Smooth muscle cell (in vitro differentiated cells): ENCODE results near the gene HNRNPH2. TPM values are rescaled to one million over a fixed set of nuclear protein-coding genes. Genes with fewer than 3 reads are reported as not detected.

Source experiments
- DNase-seq: peaks from one replicate; lab custom pipeline; 2025; ENCODE audit not compliant: unreplicated experiment; lab: John Stamatoyannopoulos, UW
- H2AFZ ChIP-seq: fragments of 200-600 bp; sonication (generic); 2 replicates; pipeline ENCODE4 v1.6.0; 2016; ENCODE audit warnings: antibody characterized with exemption, low read depth, mild to moderate bottlenecking
- H3F3A ChIP-seq: fragments of 200-600 bp; sonication (generic); 2 replicates; pipeline ENCODE4 v1.6.0; 2017; ENCODE audit warnings: antibody characterized with exemption, low read depth
- H3K27ac ChIP-seq: fragments of 200-600 bp; sonication (generic); 2 replicates; pipeline ENCODE4 v1.5.1; 2016; ENCODE audit warnings: low read depth, mild to moderate bottlenecking
- H3K27me3 ChIP-seq: fragments of 200-600 bp; sonication (generic); 2 replicates; pipeline ENCODE4 v1.6.1; 2016; ENCODE audit warnings: low read depth, mild to moderate bottlenecking
- H3K36me3 ChIP-seq: fragments of 200-600 bp; sonication (generic); 2 replicates; pipeline ENCODE4 v1.5.1; 2016; ENCODE audit warnings: low read depth
- H3K4me1 ChIP-seq: fragments of 200-600 bp; sonication (generic); 2 replicates; pipeline ENCODE4 v1.5.1; 2016; ENCODE audit warnings: low read depth
- H3K4me2 ChIP-seq: fragments of 200-600 bp; sonication (generic); 2 replicates; pipeline ENCODE4 v1.6.0; 2016; ENCODE audit warnings: mild to moderate bottlenecking
- H3K4me3 ChIP-seq: fragments of 200-600 bp; sonication (generic); 2 replicates; pipeline ENCODE4 v1.5.1; 2016; ENCODE audit warnings: mild to moderate bottlenecking
- H3K79me2 ChIP-seq: fragments of 200-600 bp; sonication (generic); 2 replicates; pipeline ENCODE4 v1.6.0; 2016; ENCODE audit warnings: low read depth, mild to moderate bottlenecking
- H3K9ac ChIP-seq: fragments of 200-600 bp; sonication (generic); 2 replicates; pipeline ENCODE4 v1.6.0; 2016; ENCODE audit warnings: low read depth
- H3K9me3 ChIP-seq: fragments of 200-600 bp; sonication (generic); replicated peaks from 2 replicates; pipeline ENCODE4 v1.5.1; 2016; ENCODE audit warnings: low read depth
- H4K20me1 ChIP-seq: fragments of 200-600 bp; sonication (generic); 2 replicates; pipeline ENCODE4 v1.6.0; 2016; ENCODE audit warnings: low read depth
- WGBS: methylation state at CpG from one replicate; pipeline ENCODE4 v1.1.7; 2016; ENCODE audit warnings: low lambda C conversion rate; 5-methylcytosine and 5-hydroxymethylcytosine counted together
- polyA plus RNA-seq: library from polyadenylated mRNA; unstranded; fragments of >200 nt; fragmentation: Nextera tagmentation; extraction: Ambion mirVana; gene quantifications from 2 replicates; pipeline ENCODE4 v1.2.1, GENCODE V29; 2016
- total RNA-seq: library from RNA; depleted of rRNA; stranded (reverse); fragments of >200 nt; gene quantifications from 2 replicates; pipeline ENCODE4 v1.2.3, GENCODE V29; 2014
- TF ChIP-seq, protein P1 (sequence below): fragments of 200-600 bp; sonication (generic); IDR thresholded peaks from 2 replicates; pipeline ENCODE4 v1.5.1; 2017; ENCODE audit warnings: borderline replicate concordance, mild to moderate bottlenecking, antibody characterized with exemption; ENCODE audit not compliant: insufficient read depth, poor library complexity, severe bottlenecking

HNRNPH2 gene
- total and polyA plus RNA-seq, 2 experiments from 2014 or later: 56.4 to 79.9 TPM

- H3K9ac ChIP-seq: no peak overlapping the region
- H3K36me3 ChIP-seq: no peaks in the 10 kb centered on the region
- H2AFZ ChIP-seq: no peak overlapping the region
- no peak overlapping the region for H3K27ac ChIP-seq
- no peaks in the 10 kb centered on the region for H3K4me1 ChIP-seq
- no peak overlapping the region for H3K4me3 ChIP-seq
- H3F3A ChIP-seq: no peaks in the 10 kb centered on the region
- H3K27me3 ChIP-seq: no peaks in the 10 kb centered on the region
- no peaks in the 10 kb centered on the region for H3K79me2 ChIP-seq
- no peaks in the 10 kb centered on the region for H4K20me1 ChIP-seq
- 74% methylated on average over 6 of the region's 6 CpGs for WGBS
- TF ChIP-seq, protein P1, sequence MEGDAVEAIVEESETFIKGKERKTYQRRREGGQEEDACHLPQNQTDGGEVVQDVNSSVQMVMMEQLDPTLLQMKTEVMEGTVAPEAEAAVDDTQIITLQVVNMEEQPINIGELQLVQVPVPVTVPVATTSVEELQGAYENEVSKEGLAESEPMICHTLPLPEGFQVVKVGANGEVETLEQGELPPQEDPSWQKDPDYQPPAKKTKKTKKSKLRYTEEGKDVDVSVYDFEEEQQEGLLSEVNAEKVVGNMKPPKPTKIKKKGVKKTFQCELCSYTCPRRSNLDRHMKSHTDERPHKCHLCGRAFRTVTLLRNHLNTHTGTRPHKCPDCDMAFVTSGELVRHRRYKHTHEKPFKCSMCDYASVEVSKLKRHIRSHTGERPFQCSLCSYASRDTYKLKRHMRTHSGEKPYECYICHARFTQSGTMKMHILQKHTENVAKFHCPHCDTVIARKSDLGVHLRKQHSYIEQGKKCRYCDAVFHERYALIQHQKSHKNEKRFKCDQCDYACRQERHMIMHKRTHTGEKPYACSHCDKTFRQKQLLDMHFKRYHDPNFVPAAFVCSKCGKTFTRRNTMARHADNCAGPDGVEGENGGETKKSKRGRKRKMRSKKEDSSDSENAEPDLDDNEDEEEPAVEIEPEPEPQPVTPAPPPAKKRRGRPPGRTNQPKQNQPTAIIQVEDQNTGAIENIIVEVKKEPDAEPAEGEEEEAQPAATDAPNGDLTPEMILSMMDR: no peak
- no peak for DNase-seq
- H3K4me2 ChIP-seq: no peak overlapping the region
- H3K9me3 ChIP-seq: no peaks in the 10 kb centered on the region
These were observed 38.3 kb upstream of the HNRNPH2 start for GRCh38 chrX:101369687-101370086.

GRCh38 chrX:101370888-101371504 lies 37.0 kb upstream of the HNRNPH2 start:
- Histone ChIP-seq H3K27ac (no peak overlapping the region), H4K20me1 (no peaks in the 10 kb centered on the region), H3K36me3 (no peaks in the 10 kb centered on the region), H2AFZ (no peak overlapping the region), H3K9ac (no peak overlapping the region), H3K4me1 (no peaks in the 10 kb centered on the region), H3K79me2 (no peaks in the 10 kb centered on the region), H3K27me3 (no peaks in the 10 kb centered on the region), H3K9me3 (no peaks in the 10 kb centered on the region), H3F3A (no peaks in the 10 kb centered on the region), H3K4me3 (no peak overlapping the region), H3K4me2 (no peak overlapping the region)
- WGBS: 53% methylated on average over 3 of the region's 3 CpGs
- TF ChIP-seq, protein P1: no peak
- DNase-seq: no peak

DNA sequence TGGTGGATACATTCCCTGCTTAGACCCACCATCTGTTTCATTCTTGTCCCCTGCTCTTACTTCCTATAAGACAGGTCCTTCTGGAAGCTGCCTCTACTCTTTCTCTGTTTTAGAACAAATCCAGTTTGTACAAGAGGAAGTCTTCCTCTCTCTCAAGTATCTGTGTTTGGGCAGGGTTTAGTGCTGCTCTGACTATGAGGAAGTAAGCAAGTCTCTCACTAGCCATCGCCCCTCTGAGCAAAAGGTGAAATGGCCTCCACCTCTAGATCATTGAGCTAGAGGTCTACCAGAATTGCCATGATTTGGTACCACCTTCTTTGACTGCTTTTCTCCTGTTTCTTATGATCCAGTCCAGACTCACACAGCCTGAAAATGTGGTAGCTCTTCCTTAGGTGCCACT lies 30.5 kb upstream of the HNRNPH2 start:
- WGBS: 65% methylated on average over 1 of the region's 1 CpG
- H3F3A ChIP-seq: no peaks in the 10 kb centered on the region
- no peak overlapping the region for H3K4me3 ChIP-seq
- DNase-seq: no peak
- no peaks in the 10 kb centered on the region for H3K27me3 ChIP-seq
- H3K4me2 ChIP-seq: no peak overlapping the region
- H2AFZ ChIP-seq: no peak overlapping the region
- no peaks in the 10 kb centered on the region for H3K79me2 ChIP-seq
- H3K4me1 ChIP-seq: no peaks in the 10 kb centered on the region
- no peaks in the 10 kb centered on the region for H4K20me1 ChIP-seq
- no peak overlapping the region for H3K9ac ChIP-seq
- TF ChIP-seq, protein P1: no peak
- H3K9me3 ChIP-seq: no peaks in the 10 kb centered on the region
- H3K36me3 ChIP-seq: no peaks in the 10 kb centered on the region
- H3K27ac ChIP-seq: no peak overlapping the region

- no peak overlapping the region for H3K4me2 ChIP-seq
- no peak overlapping the region for H2AFZ ChIP-seq
- 70% methylated on average over 4 of the region's 4 CpGs for WGBS
- no peaks in the 10 kb centered on the region for H4K20me1 ChIP-seq
- no peak overlapping the region for H3K4me3 ChIP-seq
- H3K79me2 ChIP-seq: no peaks in the 10 kb centered on the region
- TF ChIP-seq, protein P1: no peak
- H3K9me3 ChIP-seq: no peaks in the 10 kb centered on the region
- no peaks in the 10 kb centered on the region for H3K36me3 ChIP-seq
- no peak overlapping the region for H3K9ac ChIP-seq
- H3K4me1 ChIP-seq: no peaks in the 10 kb centered on the region
- H3K27me3 ChIP-seq: no peaks in the 10 kb centered on the region
- no peak overlapping the region for H3K27ac ChIP-seq
- H3F3A ChIP-seq: no peaks in the 10 kb centered on the region
- DNase-seq: no peak
These were observed 24.3 kb upstream of the HNRNPH2 start for GRCh38 chrX:101383679-101384205.
